OCI-LY1 (cell line): ENCODE measurements around the gene CACNA1I.

Source experiments
- H2AFZ ChIP-seq: fragments of 200-600 bp; sonication (generic), shearing (Covaris generic); 2 replicates; pipeline ENCODE4 v1.6.0; 2014; ENCODE audit warnings: antibody characterized with exemption, mild to moderate bottlenecking, low read length
- H3F3A ChIP-seq: fragments of 200-600 bp; sonication (generic), shearing (Covaris generic); 2 replicates; pipeline ENCODE4 v1.6.0; 2014; ENCODE audit warnings: mild to moderate bottlenecking, antibody characterized with exemption, low read length, moderate library complexity; ENCODE audit not compliant: insufficient read depth
- H3K27ac ChIP-seq: fragments of 200-600 bp; sonication (generic); 2 replicates; pipeline ENCODE4 v1.5.1; 2014; ENCODE audit warnings: low read length, mixed run types, mild to moderate bottlenecking, low read depth; ENCODE audit not compliant: poor library complexity, severe bottlenecking
- H3K27me3 ChIP-seq: fragments of 200-600 bp; sonication (generic); 2 replicates; pipeline ENCODE4 v1.6.0; 2014; ENCODE audit warnings: antibody characterized with exemption, mild to moderate bottlenecking, low read length, moderate library complexity; ENCODE audit not compliant: insufficient read depth
- H3K36me3 ChIP-seq: fragments of 200-600 bp; sonication (generic); 2 replicates; pipeline ENCODE4 v1.6.1; 2014; ENCODE audit warnings: mild to moderate bottlenecking, antibody characterized with exemption, low read length, moderate library complexity, mixed read lengths; ENCODE audit not compliant: insufficient read depth
- H3K4me1 ChIP-seq: fragments of 200-600 bp; sonication (generic); 2 replicates; pipeline ENCODE4 v1.5.1; 2014; ENCODE audit warnings: mild to moderate bottlenecking, low read length, moderate library complexity; ENCODE audit not compliant: insufficient read depth, severe bottlenecking
- H3K4me2 ChIP-seq: fragments of 200-600 bp; sonication (generic), shearing (Covaris generic); 2 replicates; pipeline ENCODE4 v1.6.1; 2014; ENCODE audit warnings: low read length
- H3K4me3 ChIP-seq: fragments of 200-600 bp; sonication (generic); 2 replicates; pipeline ENCODE4 v1.5.1; 2014; ENCODE audit warnings: low read length, low read depth, mild to moderate bottlenecking, mixed read lengths; ENCODE audit not compliant: poor library complexity, severe bottlenecking
- H3K79me2 ChIP-seq: fragments of 200-600 bp; shearing (Covaris generic); 2 replicates; pipeline ENCODE4 v1.6.1; 2016; ENCODE audit warnings: mixed run types, low read length, mixed read lengths; ENCODE audit not compliant: insufficient read depth
- H3K9ac ChIP-seq: fragments of 200-600 bp; sonication (generic), shearing (Covaris generic); 2 replicates; pipeline ENCODE4 v1.6.1; 2014; ENCODE audit warnings: mild to moderate bottlenecking, low read length, mixed read lengths
- H3K9me2 ChIP-seq: fragments of 200-600 bp; sonication (generic), shearing (Covaris generic); 2 replicates; pipeline ENCODE4 v1.6.1; 2014; ENCODE audit warnings: low read depth, mild to moderate bottlenecking, low read length, mixed read lengths
- H3K9me3 ChIP-seq: fragments of 200-600 bp; shearing (Covaris generic); 2 replicates; pipeline ENCODE4 v1.6.1; 2014; ENCODE audit warnings: low read length, mixed read lengths
- H4K20me1 ChIP-seq: fragments of 200-600 bp; sonication (generic), shearing (Covaris generic); 2 replicates; pipeline ENCODE4 v1.6.0; 2016; ENCODE audit warnings: mild to moderate bottlenecking, low read length; ENCODE audit not compliant: insufficient read depth
- CTCF ChIP-seq: fragments of 200-600 bp; sonication (generic), shearing (Covaris generic); IDR thresholded peaks from 2 replicates; pipeline ENCODE4 v1.5.1; 2017; ENCODE audit warnings: mild to moderate bottlenecking, antibody characterized with exemption, low read length, moderate library complexity, mixed read lengths
- EZH2 ChIP-seq: fragments of 200-600 bp; sonication (generic), shearing (Covaris generic); IDR thresholded peaks from 2 replicates; pipeline ENCODE4 v1.8.0; 2017; ENCODE audit warnings: borderline replicate concordance, mixed run types, mild to moderate bottlenecking, antibody characterized with exemption, low read length, moderate library complexity, mixed read lengths

The CACNA1I gene

GRCh38 chr22:39718921-39719475, 148.4 kb downstream of the CACNA1I start:
- Histone ChIP-seq H3K27me3 (no peaks in the 10 kb centered on the region; the same call in 1 of the 2 replicates), H3K4me3 (no peak overlapping the region), H3K9me3 (no peaks in the 10 kb centered on the region), H3K79me2 (no peaks in the 10 kb centered on the region), H3K9ac (no peak overlapping the region), H3K4me2 (no peak overlapping the region), H2AFZ (no peak overlapping the region), H3K36me3 (no peaks in the 10 kb centered on the region), H3K9me2 (no peaks in the 10 kb centered on the region), H4K20me1 (no peaks in the 10 kb centered on the region), H3F3A (no peaks in the 10 kb centered on the region), H3K4me1 (no peaks in the 10 kb centered on the region), H3K27ac (no peak overlapping the region)
- TF ChIP-seq CTCF = no peak
- TF ChIP-seq EZH2 = no peak

GRCh38 chr22:39719559-39720450, 149.3 kb downstream of the CACNA1I start:
- H3K9ac ChIP-seq = no peak overlapping the region
- no peak overlapping the region for H3K4me2 ChIP-seq
- H3K9me3 ChIP-seq = no peaks in the 10 kb centered on the region
- TF ChIP-seq EZH2 = no peak
- no peaks in the 10 kb centered on the region for H3K79me2 ChIP-seq
- H4K20me1 ChIP-seq = no peaks in the 10 kb centered on the region
- H3K36me3 ChIP-seq = no peaks in the 10 kb centered on the region
- no peaks in the 10 kb centered on the region for H3K4me1 ChIP-seq
- no peak overlapping the region for H3K4me3 ChIP-seq
- no peaks in the 10 kb centered on the region; the same call in 1 of the 2 replicates for H3K27me3 ChIP-seq
- no peak overlapping the region for H3K27ac ChIP-seq
- no peak overlapping the region for H2AFZ ChIP-seq
- H3K9me2 ChIP-seq = no peaks in the 10 kb centered on the region
- no peaks in the 10 kb centered on the region for H3F3A ChIP-seq

- Histone ChIP-seq H3K27ac (no peak overlapping the region), H3K9me3 (no peaks in the 10 kb centered on the region), H3K9me2 (no peaks in the 10 kb centered on the region), H3K36me3 (no peaks in the 10 kb centered on the region), H3K4me2 (no peak overlapping the region), H4K20me1 (no peaks in the 10 kb centered on the region), H2AFZ (no peak overlapping the region), H3K9ac (no peak overlapping the region), H3K27me3 (no peaks in the 10 kb centered on the region; the same call in 1 of the 2 replicates), H3F3A (no peaks in the 10 kb centered on the region), H3K4me1 (no peaks in the 10 kb centered on the region), H3K79me2 (no peaks in the 10 kb centered on the region), H3K4me3 (no peak overlapping the region)
- TF ChIP-seq CTCF (no peak), EZH2 (no peak)
These were observed 150.9 kb downstream of the CACNA1I start for GRCh38 chr22:39721206-39722031.
